Amniotic stem cell (primary cell): Measurements from ENCODE around the gene FRYL.
"Not testable (repeated sequence)": the region's sequence is repeated elsewhere in the genome, so short reads cannot be mapped to it uniquely, and the experiment has no call there.

Source experiments
- DNase-seq: peaks from one replicate; lab custom pipeline; 2025; lab: John Stamatoyannopoulos, UW

FRYL gene

DNA sequence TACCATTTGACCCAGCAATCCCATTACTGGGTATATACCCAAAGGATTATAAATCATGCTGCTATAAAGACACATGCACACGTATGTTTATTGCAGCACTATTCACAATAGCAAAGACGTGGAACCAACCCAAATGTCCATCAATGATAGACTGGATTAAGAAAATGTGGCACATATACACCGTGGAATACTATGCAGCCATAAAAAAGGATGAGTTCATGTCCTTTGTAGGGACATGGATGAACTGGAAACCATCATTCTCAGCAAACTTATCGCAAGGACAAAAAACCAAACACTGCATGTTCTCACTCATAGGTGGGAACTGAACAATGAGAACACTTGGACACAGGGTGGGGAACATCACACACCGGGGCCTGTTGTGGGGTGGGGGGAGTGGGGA, 34.9 kb downstream of the FRYL start:
- not testable (repeated sequence) for DNase-seq

- no peak for DNase-seq
These were observed 37.7 kb downstream of the FRYL start for GRCh38 chr4:48742412-48742811.

DNA sequence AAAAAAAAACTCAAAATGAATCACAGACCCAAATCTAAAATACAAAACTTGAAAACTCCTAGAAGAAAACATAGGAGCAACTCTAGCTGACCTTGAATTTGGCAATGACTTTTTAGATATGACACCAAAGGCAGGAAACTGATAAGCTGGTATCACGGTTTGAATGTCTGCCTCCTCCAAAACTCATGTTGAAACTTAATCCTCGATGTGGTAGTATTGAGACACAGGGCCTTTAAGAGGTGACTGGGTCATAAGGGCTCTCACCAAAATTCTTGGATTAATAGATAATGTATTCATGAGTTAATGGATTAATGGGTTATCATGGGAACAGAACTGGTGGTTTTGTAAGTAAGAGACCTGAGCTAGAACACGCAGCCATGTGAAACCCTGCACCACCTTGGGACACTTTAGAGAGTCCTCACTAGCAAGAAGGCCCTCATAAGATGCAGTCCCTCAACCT, 40.5 kb downstream of the FRYL start:
- DNase-seq: no peak

DNA sequence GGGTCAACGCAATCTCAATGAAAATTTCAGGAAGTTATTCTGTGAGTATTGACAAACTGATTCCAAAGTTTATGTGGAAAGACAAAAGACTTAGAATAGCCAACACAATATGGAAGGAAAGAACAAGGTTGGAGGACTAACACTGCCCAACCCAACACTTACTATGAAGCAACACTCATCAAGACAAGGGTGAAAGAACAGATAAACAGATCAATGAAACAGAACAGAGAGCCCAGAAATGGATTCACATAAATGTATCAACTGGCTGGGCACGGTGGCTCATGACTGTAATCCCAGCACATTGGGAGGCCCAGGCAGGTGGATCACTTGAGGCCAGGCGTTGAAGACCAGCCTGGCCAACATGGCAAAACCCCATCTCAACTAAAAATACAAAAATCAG, 41.2 kb downstream of the FRYL start:
- no peak for DNase-seq

DNA sequence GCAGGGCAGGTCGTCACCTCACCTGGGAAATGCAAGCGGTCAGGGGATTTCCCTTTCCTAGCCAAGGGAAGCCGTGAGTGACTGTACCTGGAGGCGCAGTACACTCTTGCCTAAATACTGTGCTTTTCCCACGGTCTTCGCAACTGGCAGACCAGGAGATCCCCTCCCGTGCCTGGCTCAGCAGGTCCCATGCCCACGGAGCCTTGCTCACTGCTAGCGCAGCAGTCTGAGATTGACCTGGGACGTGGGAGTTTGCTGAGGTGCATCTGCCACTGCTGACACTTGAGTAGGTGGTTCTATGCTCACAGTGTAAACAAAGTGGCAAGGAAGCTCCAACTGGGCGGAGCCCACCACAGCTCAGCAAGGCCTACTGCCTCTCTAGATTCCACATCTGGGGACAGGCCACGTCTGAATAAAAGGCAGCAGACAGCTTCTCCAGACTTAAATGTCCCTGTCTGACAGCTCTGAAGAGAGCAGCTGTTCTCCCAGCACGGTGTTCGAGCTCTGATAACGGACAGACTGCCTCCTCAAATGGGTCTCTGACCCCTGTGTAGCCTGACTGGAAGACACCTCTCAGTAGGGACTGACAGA, 51.1 kb downstream of the FRYL start:
- DNase-seq: not testable (repeated sequence)

DNA sequence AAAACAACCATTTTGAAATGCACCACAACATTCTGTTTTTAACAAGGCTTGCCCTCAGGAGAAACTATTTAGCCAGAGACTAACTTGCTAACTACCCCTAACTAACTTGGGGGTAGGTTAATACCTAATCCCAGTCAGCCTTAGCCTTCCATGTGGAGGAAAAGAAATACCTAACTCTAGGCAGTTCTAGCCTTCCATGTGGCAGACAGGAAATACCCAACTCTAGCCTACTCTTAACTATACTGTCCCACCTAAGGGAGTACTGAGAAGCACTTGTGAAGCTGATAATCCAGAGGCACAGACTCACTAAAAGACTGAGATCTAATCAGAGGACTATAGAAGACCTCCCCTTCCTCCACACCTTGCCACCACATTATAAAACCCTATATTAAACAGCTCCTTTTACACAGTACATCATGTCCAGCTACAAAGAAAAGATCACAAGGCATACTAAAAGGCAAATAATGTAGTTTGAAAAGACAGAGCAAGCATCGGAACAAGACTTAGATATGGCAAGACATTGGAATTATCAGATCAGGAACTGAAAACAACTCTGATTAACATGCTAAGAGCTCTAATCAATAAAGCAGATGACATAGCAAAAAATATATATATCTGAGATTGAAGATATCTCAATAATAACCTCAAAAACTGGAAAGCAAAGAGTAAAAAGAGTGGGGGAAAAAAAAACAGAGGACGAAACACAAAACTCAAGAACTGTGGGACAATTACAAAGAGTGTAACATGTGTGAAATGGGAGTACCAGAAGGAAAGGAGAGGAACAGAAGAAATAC, 52.2 kb downstream of the FRYL start:
- DNase-seq: no peak

- DNase-seq: no peak
These were observed 54.7 kb downstream of the FRYL start for GRCh38 chr4:48725414-48725813.

- DNase-seq: no peak
These were observed 57.3 kb downstream of the FRYL start for GRCh38 chr4:48722509-48723446.

DNA sequence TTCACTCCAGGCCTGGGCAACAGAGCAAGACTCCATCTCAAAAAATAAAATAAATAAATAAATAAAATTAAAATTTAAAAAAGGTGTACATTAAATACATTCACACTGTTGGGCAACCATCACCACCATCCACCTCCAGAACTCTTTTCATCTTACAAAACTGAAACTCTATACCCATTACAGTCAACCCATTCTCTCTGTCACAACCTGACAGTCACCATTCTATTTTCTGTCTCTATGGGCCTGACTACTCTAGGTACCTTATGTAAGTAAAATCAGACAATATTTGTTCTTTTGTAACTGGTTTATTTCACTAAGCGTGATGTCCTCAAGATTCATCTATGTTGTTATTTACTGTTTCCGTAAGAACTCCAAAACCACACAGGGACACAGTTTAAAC, 59.6 kb downstream of the FRYL start:
- DNase-seq: no peak

- no peak for DNase-seq
These were observed 61.1 kb downstream of the FRYL start for GRCh38 chr4:48718818-48719465.

GRCh38 chr4:48716285-48716684, 63.8 kb downstream of the FRYL start:
- DNase-seq: not testable (repeated sequence)

DNA sequence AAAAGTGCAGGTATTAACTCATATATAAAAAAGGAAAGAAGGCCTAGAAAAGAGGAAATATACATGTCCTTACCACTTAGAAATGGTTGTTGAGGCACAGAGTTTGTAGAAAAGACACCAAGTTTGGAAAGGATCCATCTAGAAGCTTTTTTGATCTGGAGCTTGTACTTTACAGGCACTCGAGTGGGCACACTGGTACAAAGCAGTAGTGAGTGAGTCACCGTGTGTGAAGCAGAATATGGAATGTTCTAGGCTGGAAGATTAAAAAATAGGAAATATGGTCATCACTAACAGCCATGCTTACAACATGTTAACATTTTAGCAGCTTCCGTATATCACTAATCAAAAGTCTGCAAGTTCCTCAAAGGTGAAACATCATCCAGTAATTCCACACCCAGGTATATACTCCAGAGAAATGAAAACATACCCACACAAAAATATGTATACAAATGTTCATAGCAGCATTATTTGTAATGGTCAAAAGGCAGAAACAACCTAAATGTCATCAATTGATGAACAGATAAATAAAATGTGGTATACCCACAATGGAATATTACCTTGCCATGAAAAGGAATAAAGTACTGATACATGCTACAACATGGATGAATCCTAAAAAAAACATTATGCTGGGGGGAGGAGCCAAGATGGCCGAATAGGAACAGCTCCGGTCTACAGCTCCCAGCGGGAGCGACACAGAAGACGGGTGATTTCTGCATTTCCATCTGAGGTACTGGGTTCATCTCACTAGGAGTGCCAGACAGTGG, 69.5 kb downstream of the FRYL start:
- no peak for DNase-seq

- no peak for DNase-seq
These were observed 70.2 kb downstream of the FRYL start for GRCh38 chr4:48709901-48710300.

GRCh38 chr4:48708610-48709009, 71.5 kb downstream of the FRYL start:
- no peak for DNase-seq

DNA sequence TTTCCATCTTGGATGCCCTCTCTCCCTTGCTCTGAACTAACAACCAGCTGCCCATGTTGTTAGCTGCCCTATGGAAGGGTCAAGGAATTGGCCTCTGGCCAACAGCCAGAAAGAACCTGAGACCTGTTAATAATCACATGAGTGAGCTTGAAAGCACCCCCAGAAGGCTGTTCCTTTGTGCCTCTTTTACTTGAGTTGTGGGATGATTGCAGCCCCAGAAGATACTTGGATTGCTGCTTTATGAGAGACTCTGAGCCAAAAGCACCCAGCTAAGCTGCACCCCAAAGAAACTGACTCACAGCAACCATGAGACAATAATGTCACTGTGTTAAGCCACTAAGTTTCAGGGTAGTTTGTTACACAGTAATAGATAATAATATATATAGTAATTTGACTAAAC, 73.3 kb downstream of the FRYL start:
- DNase-seq: no peak

DNA sequence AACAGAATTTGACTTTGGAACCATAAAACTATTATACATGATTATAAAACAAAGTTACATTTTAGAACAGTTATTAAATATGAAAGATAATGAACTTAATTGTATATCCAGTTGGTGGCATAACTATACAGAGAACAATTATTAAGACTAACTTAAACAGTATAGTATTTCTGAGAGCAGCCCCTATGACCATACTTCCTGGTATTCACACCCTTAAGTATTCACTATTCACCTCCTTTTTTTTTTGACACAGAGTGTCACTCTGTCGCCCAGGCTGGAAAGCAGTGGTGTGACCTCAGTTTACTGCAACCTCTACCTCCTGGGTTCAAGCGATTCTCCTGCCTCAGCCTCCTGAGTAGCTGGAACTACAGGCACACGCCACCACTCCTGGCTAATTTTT, 74.5 kb downstream of the FRYL start:
- DNase-seq: no peak

DNA sequence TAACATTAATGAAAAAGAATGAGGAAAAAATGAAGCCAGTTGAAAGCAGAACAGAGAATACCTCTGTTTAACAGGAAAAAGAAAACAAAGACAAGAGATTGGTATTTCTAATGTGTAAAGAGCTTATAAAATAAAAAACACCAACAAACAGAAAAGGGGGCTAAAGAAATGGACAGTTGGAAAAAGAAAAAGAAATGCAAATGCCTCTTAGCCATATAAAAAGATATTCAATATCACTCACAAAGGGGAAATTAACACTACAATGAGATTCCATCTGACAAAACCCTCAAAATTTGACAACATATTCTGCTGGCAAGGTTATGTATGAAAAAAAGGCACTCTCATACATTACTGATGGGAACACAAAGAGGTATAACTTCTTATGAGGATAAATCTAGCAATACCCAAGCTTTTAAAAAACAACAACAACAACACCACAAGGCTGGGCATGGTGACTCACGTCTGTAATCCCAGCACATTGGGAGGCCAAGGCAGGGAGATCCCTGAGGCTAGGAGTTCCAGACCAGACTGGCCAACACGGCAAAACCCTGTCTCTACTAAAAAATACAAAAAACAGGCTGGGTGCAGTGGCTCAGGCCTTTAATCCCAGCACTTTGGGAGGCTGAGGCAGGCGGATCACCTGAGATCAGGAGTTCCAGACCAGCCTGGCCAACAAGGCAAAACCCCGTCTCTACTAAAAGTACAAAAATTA, 75.8 kb downstream of the FRYL start:
- no peak for DNase-seq

DNA sequence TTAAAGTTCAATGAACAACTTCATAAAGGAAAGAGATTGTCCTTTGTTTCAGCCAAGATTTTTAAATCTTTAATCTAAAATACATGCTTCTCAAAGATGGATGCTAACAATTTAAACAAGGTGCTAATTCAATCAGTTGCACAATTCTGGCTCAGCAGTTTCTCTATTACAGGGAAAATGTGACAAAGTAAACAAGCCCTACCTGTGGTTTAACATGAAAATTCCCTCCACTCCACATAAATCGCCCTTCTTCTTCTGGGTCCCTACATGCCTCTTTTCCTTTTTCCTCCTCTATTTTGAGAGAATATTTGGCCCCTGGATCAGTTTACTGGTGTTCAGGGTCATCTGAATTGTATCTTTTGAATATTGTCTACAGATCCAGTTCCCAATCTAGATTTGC, 80.6 kb downstream of the FRYL start:
- no peak for DNase-seq

DNA sequence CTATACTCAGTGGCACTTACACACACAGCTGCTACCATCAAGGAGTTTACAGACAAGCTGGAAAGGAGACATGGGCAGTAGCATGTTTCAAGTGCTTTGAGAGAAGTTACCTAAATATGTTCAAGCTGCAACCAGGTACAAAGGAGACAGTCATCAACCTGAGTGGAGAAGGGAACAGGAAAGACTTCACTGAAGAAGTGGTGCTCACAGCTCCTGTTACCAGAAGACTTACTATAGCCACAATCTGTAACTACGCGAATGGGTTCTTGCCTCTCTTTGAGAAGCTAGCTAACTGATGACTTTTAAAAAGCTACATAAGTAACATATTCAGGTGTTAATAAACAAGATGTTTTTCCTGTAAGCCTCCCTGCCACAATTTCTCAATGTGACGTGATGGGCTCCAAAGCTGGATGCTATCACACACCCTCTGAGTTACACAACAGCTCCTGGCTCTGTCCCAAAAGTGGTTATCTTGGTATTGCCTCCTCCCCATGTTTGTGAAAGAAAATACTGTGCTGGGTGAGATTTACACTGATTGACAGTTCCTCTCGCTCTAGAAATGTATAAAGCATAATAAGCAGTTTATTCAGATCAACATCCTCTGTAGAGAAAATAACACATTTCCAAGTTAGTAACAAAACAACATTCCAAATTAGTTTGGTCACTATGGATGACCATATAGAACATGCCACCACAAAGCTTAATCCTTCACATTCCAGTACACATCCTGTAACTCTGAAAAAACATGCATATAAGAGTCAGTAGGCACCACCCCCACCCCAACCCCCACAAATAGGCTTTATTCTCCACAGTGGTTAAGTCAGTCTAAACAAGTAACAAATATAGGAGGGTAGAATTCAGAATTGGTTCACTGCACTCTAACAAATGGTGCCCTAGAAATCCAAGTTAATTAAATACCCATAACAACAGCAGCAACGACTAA, 81.8 kb downstream of the FRYL start:
- peak; percentile 80 for DNase-seq

- not testable (repeated sequence) for DNase-seq
These were observed 82.6 kb downstream of the FRYL start for GRCh38 chr4:48697516-48697915.
